Coronary artery (tissue), 2 donors: ENCODE measurements around the gene NSG2.

Experiments used
- DNase-seq: peaks from one replicate; pipeline ENCODE4 v3.0.0-alpha.2; 2017; ENCODE audit warnings: low spot score
- H3K27ac ChIP-seq, 2 donors: fragments of 200-600 bp; sonication (generic); one replicate each; pipeline ENCODE4 v1.5.1; 2016 to 2019
- H3K4me3 ChIP-seq: fragments of 200-600 bp; sonication (generic); 2 replicates; pipeline ENCODE4 v1.5.1; 2016; ENCODE audit warnings: mild to moderate bottlenecking, moderate library complexity
- CTCF ChIP-seq: fragments of 200-600 bp; sonication (generic); IDR thresholded peaks from one replicate; pipeline ENCODE4 v1.5.1; 2019; ENCODE audit warnings: antibody characterized with exemption

NSG2 gene

DNA sequence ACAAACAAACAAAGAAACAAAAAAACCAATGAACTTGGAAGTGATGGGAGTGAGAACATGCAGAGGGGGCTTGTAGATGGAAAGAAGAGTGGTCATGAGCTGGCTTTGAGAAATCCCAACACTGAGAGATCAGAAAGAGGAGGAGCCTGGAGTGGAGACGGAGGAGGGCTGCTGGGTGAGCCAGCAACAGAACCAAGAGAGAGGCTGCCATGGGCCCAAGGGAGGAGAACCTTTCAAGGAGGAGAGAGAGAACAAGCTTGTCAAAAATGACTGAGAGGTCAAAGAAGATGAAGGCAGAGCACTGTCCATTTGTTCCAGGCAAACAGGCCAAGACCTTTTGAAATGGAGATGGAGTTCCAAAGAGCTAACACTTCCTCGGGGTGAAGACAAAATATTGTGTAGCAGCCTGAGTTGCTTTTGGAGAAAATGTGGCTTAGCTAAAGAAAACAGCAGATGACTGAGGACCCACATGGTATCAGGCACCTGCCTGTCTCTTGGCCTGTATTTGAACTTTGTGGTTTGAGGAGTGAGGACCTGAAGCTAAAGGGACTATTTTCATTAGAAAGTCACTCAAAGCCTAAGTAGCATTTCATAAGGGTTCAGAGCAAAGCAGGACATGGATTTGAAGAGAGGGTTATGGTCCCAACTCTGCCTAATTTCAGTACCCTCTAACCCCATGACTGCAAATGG lies 13.1 kb downstream of the NSG2 start:
- Histone ChIP-seq H3K4me3 (no peak overlapping the region), H3K27ac (no peak overlapping the region)
- DNase-seq, result no peak
- no peak for TF ChIP-seq CTCF

DNA sequence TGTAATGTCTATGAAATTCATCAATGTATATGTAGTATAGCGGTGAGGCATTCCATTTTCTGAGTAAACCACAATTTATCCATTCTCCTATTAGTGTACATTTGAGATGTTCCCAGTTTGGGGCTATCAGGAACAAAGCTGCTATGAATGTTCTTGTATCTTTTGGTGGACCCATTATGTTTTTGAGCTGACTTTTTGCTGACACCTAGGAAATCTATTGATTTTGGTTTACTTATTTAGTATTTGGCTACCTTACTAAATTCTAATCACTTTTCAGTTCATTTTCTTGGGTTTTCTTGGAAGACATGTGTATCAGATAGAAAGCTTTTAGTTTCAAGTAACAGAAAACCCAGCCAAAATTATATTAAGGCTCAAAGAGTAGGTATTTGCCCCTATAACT lies 13.7 kb downstream of the NSG2 start:
- DNase-seq, result no peak
- TF ChIP-seq CTCF, result no peak
- Histone ChIP-seq H3K27ac (no peak overlapping the region), H3K4me3 (no peak overlapping the region)

GRCh38 chr5:174063082-174063756 lies 17.7 kb downstream of the NSG2 start:
- Histone ChIP-seq H3K27ac (no peak overlapping the region), H3K4me3 (no peak overlapping the region)
- no peak for TF ChIP-seq CTCF
- DNase-seq, result no peak

GRCh38 chr5:174064171-174064570 lies 18.7 kb downstream of the NSG2 start:
- H3K27ac ChIP-seq, result no peak overlapping the region
- DNase-seq, result no peak
- TF ChIP-seq CTCF, result no peak
- no peak overlapping the region for H3K4me3 ChIP-seq

DNA sequence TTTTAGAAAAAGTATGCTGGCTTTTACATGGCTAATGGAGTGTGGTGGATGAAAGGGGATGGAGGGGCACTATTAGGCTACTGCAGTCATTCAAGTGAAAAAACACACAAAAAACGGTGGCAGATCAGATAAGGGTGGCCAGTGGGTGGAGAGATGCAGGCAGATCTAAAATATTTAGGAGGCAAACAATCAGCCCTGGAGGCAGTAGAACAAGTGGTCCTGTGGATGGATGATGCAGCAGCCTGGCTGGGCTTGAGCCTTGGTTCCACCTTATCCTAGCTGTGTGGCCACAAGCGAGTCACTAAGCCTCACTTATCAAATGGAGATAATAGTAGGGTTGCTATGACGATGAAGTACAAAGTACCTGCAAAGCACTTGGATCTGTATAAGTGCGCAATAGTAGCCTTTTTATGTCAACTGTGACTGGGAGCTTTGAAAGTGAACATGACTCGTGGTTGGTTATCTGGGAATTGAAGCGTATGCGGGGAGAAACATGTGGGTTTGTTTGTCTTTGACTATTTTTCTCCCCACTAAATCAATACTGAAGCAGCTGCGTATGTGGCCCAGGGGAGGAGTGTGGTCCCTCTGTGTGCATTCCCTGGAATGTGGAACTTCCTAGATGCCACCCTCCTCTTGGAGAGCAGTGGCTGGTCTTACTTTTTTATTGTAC lies 20.2 kb downstream of the NSG2 start:
- no peak for TF ChIP-seq CTCF
- H3K27ac ChIP-seq, result no peak overlapping the region
- DNase-seq, result no peak
- no peak overlapping the region for H3K4me3 ChIP-seq

GRCh38 chr5:174067499-174067898 lies 22.0 kb downstream of the NSG2 start:
- no peak for DNase-seq
- Histone ChIP-seq H3K27ac (no peak overlapping the region), H3K4me3 (no peak overlapping the region)
- no peak for TF ChIP-seq CTCF
